ENCODE data around the gene TSPAN32.

TSPAN32 gene, protein sequence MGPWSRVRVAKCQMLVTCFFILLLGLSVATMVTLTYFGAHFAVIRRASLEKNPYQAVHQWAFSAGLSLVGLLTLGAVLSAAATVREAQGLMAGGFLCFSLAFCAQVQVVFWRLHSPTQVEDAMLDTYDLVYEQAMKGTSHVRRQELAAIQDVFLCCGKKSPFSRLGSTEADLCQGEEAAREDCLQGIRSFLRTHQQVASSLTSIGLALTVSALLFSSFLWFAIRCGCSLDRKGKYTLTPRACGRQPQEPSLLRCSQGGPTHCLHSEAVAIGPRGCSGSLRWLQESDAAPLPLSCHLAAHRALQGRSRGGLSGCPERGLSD

DNA sequence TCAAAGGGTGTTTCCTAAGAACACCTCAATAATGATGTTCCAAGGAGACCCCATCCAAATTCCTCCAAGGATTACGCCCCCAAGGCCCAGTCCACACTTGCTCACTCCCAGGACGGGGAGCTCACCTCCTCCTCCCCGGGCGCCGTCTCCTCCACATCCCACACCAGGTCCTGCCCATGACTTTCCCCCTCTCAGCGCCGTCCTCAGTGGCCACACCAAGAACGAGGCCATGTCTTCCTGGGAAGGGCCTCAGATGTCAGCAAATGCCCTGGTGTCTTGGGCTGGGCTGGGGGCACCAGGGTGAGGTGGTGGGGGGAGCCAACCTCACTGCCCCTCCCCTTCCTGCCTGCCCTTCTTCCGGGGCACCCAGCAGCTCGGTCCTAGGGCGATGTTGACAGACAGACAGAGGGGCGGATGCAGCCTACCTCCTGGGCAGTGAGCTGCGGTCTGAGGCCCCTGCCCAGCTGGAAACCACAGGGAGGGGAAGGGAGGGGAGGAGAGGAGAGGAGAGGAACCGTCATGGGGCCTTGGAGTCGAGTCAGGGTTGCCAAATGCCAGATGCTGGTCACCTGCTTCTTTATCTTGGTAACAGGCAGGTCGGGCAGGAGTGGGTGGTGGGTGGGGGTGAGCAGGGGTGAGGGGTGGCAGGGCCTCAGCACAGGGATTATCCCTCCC, at the start of gene TSPAN32, which contains the start of gene C11orf21:
Gene TSPAN32 (plus strand): TSS at position 383 of the 675 bp plus-strand sequence. CDS start 137 bp downstream, at position 520.
Gene C11orf21 (minus strand): TSS at position 288 of the 675 bp plus-strand sequence. CDS start 110 bp downstream, at position 178.
- TF ChIP-seq, protein P1, sequence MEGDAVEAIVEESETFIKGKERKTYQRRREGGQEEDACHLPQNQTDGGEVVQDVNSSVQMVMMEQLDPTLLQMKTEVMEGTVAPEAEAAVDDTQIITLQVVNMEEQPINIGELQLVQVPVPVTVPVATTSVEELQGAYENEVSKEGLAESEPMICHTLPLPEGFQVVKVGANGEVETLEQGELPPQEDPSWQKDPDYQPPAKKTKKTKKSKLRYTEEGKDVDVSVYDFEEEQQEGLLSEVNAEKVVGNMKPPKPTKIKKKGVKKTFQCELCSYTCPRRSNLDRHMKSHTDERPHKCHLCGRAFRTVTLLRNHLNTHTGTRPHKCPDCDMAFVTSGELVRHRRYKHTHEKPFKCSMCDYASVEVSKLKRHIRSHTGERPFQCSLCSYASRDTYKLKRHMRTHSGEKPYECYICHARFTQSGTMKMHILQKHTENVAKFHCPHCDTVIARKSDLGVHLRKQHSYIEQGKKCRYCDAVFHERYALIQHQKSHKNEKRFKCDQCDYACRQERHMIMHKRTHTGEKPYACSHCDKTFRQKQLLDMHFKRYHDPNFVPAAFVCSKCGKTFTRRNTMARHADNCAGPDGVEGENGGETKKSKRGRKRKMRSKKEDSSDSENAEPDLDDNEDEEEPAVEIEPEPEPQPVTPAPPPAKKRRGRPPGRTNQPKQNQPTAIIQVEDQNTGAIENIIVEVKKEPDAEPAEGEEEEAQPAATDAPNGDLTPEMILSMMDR (IDR thresholded peaks at IDR 0.05; ENCODE audit: insufficient read depth, low read length, poor library complexity, severe bottlenecking) = no peak
- peak within 1 kb of the TSS; percentile 45 for H3K4me3 ChIP-seq (replicated peaks; ENCODE audit: low read depth, low read length)
- no peaks in the 10 kb centered on the region for H3K36me3 ChIP-seq (ENCODE audit: control insufficient read depth, insufficient read depth, low read length)
- DNase-seq (ENCODE audit: extremely low read depth, insufficient read length) = no peak
- H3K27me3 ChIP-seq (replicated peaks; ENCODE audit: control insufficient read depth, insufficient read depth, low read length) = peaks cover 2% of the 10 kb centered on the region; the same call in 1 of the 2 replicates

DNA sequence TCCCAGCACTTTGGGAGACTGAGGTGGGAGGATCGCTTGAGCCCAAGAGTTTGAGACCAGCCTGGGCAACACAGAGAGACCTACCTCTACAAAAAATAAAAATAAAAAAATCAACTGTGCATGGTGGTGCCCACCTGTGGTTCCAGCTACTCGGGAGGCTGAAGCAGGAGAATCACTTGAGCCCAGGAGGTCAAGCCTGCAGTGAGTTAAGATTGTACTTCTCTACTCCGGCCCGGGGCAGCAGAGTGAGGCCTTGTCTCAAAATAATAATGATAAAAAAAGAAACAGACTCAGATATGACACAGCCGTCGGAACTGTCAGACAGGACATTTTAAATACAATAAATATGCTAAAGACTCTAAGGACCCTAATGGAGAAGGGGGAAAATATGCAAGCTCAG, 49.8 kb upstream of the TSPAN32 start:
- Histone ChIP-seq H3K27me3 (replicated peaks; ENCODE audit: control insufficient read depth, insufficient read depth, low read length) (no peaks in the 10 kb centered on the region), H3K4me3 (replicated peaks; ENCODE audit: low read depth, low read length) (no peak overlapping the region)
- TF ChIP-seq, protein P1 (IDR thresholded peaks at IDR 0.05; ENCODE audit: insufficient read depth, low read length, poor library complexity, severe bottlenecking) = no peak

DNA sequence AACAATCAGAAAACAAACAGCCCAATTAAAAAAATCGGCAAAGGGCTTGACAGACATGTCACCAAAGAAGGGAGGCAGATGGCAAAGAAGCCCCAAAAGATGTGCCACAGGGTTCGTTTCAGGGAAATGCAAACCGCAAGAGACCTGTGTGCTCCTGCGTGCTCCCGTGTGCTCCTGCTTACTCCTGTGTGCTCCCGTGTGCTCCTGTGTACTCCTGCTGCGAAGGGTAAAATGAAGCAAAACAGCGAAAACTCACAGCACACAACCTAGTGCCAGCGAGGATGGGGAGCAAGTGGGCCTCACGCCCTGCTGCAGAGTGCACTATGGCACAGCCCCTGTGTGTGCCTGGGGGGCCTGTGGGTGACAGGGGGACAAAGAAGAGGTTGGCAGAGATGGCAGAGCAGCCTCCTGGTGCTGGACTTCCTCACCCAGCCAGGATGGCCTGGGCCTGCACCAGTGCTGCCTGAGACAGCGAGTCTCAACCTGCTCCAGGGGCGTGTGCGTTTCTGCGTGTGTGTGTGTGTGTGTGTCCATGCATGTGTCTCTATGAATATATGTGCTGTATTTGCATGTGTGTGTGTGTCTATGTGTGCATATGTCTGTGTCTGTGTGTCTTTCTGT, 45.4 kb upstream of the TSPAN32 start:
- no peaks in the 10 kb centered on the region; the same call in 1 of the 2 replicates for H3K27me3 ChIP-seq (replicated peaks; ENCODE audit: control insufficient read depth, insufficient read depth, low read length)
- H3K36me3 ChIP-seq (ENCODE audit: control insufficient read depth, insufficient read depth, low read length) = no peaks in the 10 kb centered on the region
- DNase-seq (ENCODE audit: extremely low read depth, insufficient read length) = no peak
- TF ChIP-seq, protein P1 (IDR thresholded peaks at IDR 0.05; ENCODE audit: insufficient read depth, low read length, poor library complexity, severe bottlenecking) = no peak
- H3K4me3 ChIP-seq (replicated peaks; ENCODE audit: low read depth, low read length) = no peak overlapping the region

More for the DNA sequence above, 49.8 kb upstream of the TSPAN32 start:
- no peaks in the 10 kb centered on the region for H3K36me3 ChIP-seq (ENCODE audit: control insufficient read depth, insufficient read depth, low read length)
- no peak for DNase-seq (ENCODE audit: extremely low read depth, insufficient read length)

DNA sequence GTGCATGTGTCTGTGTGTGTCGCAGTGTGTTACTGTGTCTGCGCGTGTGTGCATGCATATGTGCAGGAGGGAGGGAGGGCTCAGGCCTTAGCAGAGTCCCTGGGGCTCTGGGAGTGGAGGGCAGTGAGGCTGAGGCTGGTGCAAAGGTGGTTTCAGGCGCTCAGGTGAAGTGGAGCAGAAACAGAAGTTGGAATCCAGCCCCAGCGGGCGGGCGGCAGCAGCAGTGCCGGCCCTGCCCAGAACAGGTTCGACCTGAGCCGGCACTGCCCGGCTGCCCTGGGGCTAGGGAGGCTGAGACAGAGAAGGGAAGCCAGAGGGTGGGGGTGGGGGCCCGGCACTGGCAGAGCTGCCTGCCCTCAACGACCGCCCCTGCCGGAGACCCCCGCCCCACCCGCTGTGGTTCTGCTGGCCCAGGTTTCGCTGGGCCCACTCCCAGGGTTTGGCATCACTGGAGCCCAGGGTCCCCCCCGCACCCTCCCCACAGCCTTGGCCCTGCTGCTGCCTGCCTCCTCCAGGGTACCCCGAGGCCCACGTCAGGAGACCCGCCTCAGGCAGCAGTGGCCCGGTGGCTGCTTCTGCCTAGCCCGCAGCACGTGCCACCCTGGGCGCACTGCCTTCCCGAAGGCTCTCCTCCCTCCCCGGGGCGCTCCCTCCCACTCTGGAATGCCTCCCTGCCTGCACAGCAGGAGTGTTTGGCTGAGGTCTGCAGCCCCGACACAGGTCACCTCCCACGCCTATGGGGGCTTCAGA, 44.7 kb upstream of the TSPAN32 start:
- DNase-seq (ENCODE audit: extremely low read depth, insufficient read length) = no peak
- Histone ChIP-seq H3K27me3 (replicated peaks; ENCODE audit: control insufficient read depth, insufficient read depth, low read length) (no peaks in the 10 kb centered on the region; the same call in 1 of the 2 replicates), H3K4me3 (replicated peaks; ENCODE audit: low read depth, low read length) (no peak overlapping the region), H3K36me3 (ENCODE audit: control insufficient read depth, insufficient read depth, low read length) (no peaks in the 10 kb centered on the region)
- TF ChIP-seq, protein P1 (IDR thresholded peaks at IDR 0.05; ENCODE audit: insufficient read depth, low read length, poor library complexity, severe bottlenecking) = no peak
